ENCODE measurements around the gene USP34. TPM values are rescaled to one million over a fixed set of nuclear protein-coding genes. Genes with fewer than 3 reads are reported as not detected.
"Not testable (repeated sequence)": the region's sequence is repeated elsewhere in the genome, so short reads cannot be mapped to it uniquely, and the experiment has no call there.

USP34 gene
- total and polyA plus RNA-seq, 5 donors = 37.3 to 78.0 (median 61.4) TPM

GRCh38 chr2:61460163-61460562 lies 10.7 kb downstream of the USP34 start:
- intact Hi-C loops (cut with DNase I) = no loop called here
- Histone ChIP-seq H3K4me1 (ENCODE audit: control insufficient read depth, insufficient read depth, low read length) (peaks cover 15% of the 10 kb centered on the region), H3K27ac (ENCODE audit: low read length) (no peak overlapping the region), H3K4me3 (ENCODE audit: low read length) (no peak overlapping the region), H3K27me3 (ENCODE audit: control insufficient read depth, insufficient read depth) (no peaks in the 10 kb centered on the region), H3K9me3 (ENCODE audit: control insufficient read depth, low read length) (no peaks in the 10 kb centered on the region)
- WGBS = 50% methylated on average over 4 of the region's 4 CpGs
- DNase-seq (no peak), ATAC-seq (peak; percentile 33 to 56)

- peaks cover 13% of the 10 kb centered on the region for H3K4me1 ChIP-seq (ENCODE audit: control insufficient read depth, insufficient read depth, low read length)
- H3K9me3 ChIP-seq (ENCODE audit: control insufficient read depth, low read length) = no peaks in the 10 kb centered on the region
- no peak for DNase-seq
- intact Hi-C loops (cut with DNase I) = no loop called here
- peak in 1 of 2 donors; percentile 29 for ATAC-seq
- H3K27ac ChIP-seq (ENCODE audit: low read length) = peak overlapping the region; percentile 52
- no peaks in the 10 kb centered on the region for H3K27me3 ChIP-seq (ENCODE audit: control insufficient read depth, insufficient read depth)
- 93% methylated on average over 6 of the region's 6 CpGs for WGBS
- no peak overlapping the region for H3K4me3 ChIP-seq (ENCODE audit: low read length)
Measured at GRCh38 chr2:61456746-61457420, 14.0 kb downstream of the USP34 start.

GRCh38 chr2:61456070-61456745 lies 14.7 kb downstream of the USP34 start:
- intact Hi-C loops (cut with DNase I) = no loop called here
- Histone ChIP-seq H3K27me3 (ENCODE audit: control insufficient read depth, insufficient read depth) (no peaks in the 10 kb centered on the region), H3K9me3 (ENCODE audit: control insufficient read depth, low read length) (no peaks in the 10 kb centered on the region), H3K4me3 (ENCODE audit: low read length) (no peak overlapping the region), H3K27ac (ENCODE audit: low read length) (peak overlapping the region; percentile 52), H3K4me1 (ENCODE audit: control insufficient read depth, insufficient read depth, low read length) (peaks cover 14% of the 10 kb centered on the region)
- DNase-seq = no peak
- no peak for ATAC-seq
- WGBS = 60% methylated on average over 5 of the region's 5 CpGs

GRCh38 chr2:61454972-61455371 lies 15.9 kb downstream of the USP34 start:
- H3K4me3 ChIP-seq (ENCODE audit: low read length); ATAC-seq; H3K27me3 ChIP-seq (ENCODE audit: control insufficient read depth, insufficient read depth); H3K9me3 ChIP-seq (ENCODE audit: control insufficient read depth, low read length); intact Hi-C loops (cut with DNase I); DNase-seq; H3K27ac ChIP-seq (ENCODE audit: low read length): not testable (repeated sequence)
- 97% methylated on average over 8 of the region's 8 CpGs for WGBS
- peaks cover 12% of the 10 kb centered on the region for H3K4me1 ChIP-seq (ENCODE audit: control insufficient read depth, insufficient read depth, low read length)

GRCh38 chr2:61454383-61454782 lies 16.5 kb downstream of the USP34 start:
- DNase-seq (no peak), ATAC-seq (no peak)
- intact Hi-C loops (cut with DNase I) = no loop called here
- no peak overlapping the region for H3K4me3 ChIP-seq (ENCODE audit: low read length)
- WGBS = 97% methylated on average over 5 of the region's 5 CpGs
- no peaks in the 10 kb centered on the region for H3K27me3 ChIP-seq (ENCODE audit: control insufficient read depth, insufficient read depth)
- no peaks in the 10 kb centered on the region for H3K9me3 ChIP-seq (ENCODE audit: control insufficient read depth, low read length)
- no peak overlapping the region for H3K27ac ChIP-seq (ENCODE audit: low read length)
- peaks cover 11% of the 10 kb centered on the region for H3K4me1 ChIP-seq (ENCODE audit: control insufficient read depth, insufficient read depth, low read length)

GRCh38 chr2:61452392-61452791 lies 18.5 kb downstream of the USP34 start:
- H3K4me3 ChIP-seq (ENCODE audit: low read length) = no peak overlapping the region
- H3K4me1 ChIP-seq (ENCODE audit: control insufficient read depth, insufficient read depth, low read length) = peaks cover 6% of the 10 kb centered on the region
- H3K9me3 ChIP-seq (ENCODE audit: control insufficient read depth, low read length) = no peaks in the 10 kb centered on the region
- no peak overlapping the region for H3K27ac ChIP-seq (ENCODE audit: low read length)
- intact Hi-C loops (cut with DNase I) = no loop called here
- no peak for ATAC-seq
- DNase-seq = no peak
- WGBS = 93% methylated on average over 8 of the region's 8 CpGs
- no peaks in the 10 kb centered on the region for H3K27me3 ChIP-seq (ENCODE audit: control insufficient read depth, insufficient read depth)

GRCh38 chr2:61451178-61451577 lies 19.7 kb downstream of the USP34 start:
- ATAC-seq = no peak
- no peaks in the 10 kb centered on the region for H3K27me3 ChIP-seq (ENCODE audit: control insufficient read depth, insufficient read depth)
- WGBS = 97% methylated on average over 9 of the region's 9 CpGs
- DNase-seq = no peak
- H3K4me1 ChIP-seq (ENCODE audit: control insufficient read depth, insufficient read depth, low read length) = peaks cover 1% of the 10 kb centered on the region
- H3K9me3 ChIP-seq (ENCODE audit: control insufficient read depth, low read length) = no peaks in the 10 kb centered on the region
- intact Hi-C loops (cut with DNase I) = no loop called here
- H3K4me3 ChIP-seq (ENCODE audit: low read length) = no peak overlapping the region
- no peak overlapping the region for H3K27ac ChIP-seq (ENCODE audit: low read length)

- intact Hi-C loops (cut with DNase I) = no loop called here
- Histone ChIP-seq H3K4me1 (ENCODE audit: control insufficient read depth, insufficient read depth, low read length) (peaks cover 1% of the 10 kb centered on the region), H3K27ac (ENCODE audit: low read length) (no peak overlapping the region), H3K27me3 (ENCODE audit: control insufficient read depth, insufficient read depth) (no peaks in the 10 kb centered on the region), H3K9me3 (ENCODE audit: control insufficient read depth, low read length) (no peaks in the 10 kb centered on the region), H3K4me3 (ENCODE audit: low read length) (no peak overlapping the region)
- 88% methylated on average over 4 of the region's 4 CpGs for WGBS
- ATAC-seq (no peak), DNase-seq (no peak)
Measured at GRCh38 chr2:61450144-61450543, 20.7 kb downstream of the USP34 start.

- Histone ChIP-seq H3K4me3 (ENCODE audit: low read length) (no peak overlapping the region), H3K9me3 (ENCODE audit: control insufficient read depth, low read length) (no peaks in the 10 kb centered on the region), H3K27me3 (ENCODE audit: control insufficient read depth, insufficient read depth) (no peaks in the 10 kb centered on the region), H3K27ac (ENCODE audit: low read length) (no peak overlapping the region), H3K4me1 (ENCODE audit: control insufficient read depth, insufficient read depth, low read length) (peaks cover 1% of the 10 kb centered on the region)
- DNase-seq (no peak), ATAC-seq (no peak)
- 85% methylated on average over 2 of the region's 2 CpGs for WGBS
- intact Hi-C loops (cut with DNase I) = no loop called here
Measured at GRCh38 chr2:61448229-61448628, 22.7 kb downstream of the USP34 start.

- H3K4me1 ChIP-seq (ENCODE audit: control insufficient read depth, insufficient read depth, low read length); H3K27ac ChIP-seq (ENCODE audit: low read length); H3K27me3 ChIP-seq (ENCODE audit: control insufficient read depth, insufficient read depth); H3K4me3 ChIP-seq (ENCODE audit: low read length); intact Hi-C loops (cut with DNase I); H3K9me3 ChIP-seq (ENCODE audit: control insufficient read depth, low read length); ATAC-seq; DNase-seq: not testable (repeated sequence)
- WGBS = 91% methylated on average over 7 of the region's 7 CpGs
Measured at GRCh38 chr2:61446971-61447370, 23.9 kb downstream of the USP34 start.

GRCh38 chr2:61443342-61444041 lies 27.4 kb downstream of the USP34 start:
- H3K9me3 ChIP-seq (ENCODE audit: control insufficient read depth, low read length) = no peaks in the 10 kb centered on the region
- H3K27ac ChIP-seq (ENCODE audit: low read length) = no peak overlapping the region
- 84% methylated on average over 7 of the region's 7 CpGs for WGBS
- DNase-seq (no peak), ATAC-seq (no peak)
- no peaks in the 10 kb centered on the region for H3K27me3 ChIP-seq (ENCODE audit: control insufficient read depth, insufficient read depth)
- intact Hi-C loops (cut with DNase I) = no loop called here
- H3K4me3 ChIP-seq (ENCODE audit: low read length) = no peak overlapping the region
- peaks cover 5% of the 10 kb centered on the region for H3K4me1 ChIP-seq (ENCODE audit: control insufficient read depth, insufficient read depth, low read length)
